Measurements from ENCODE around the gene FA2H.

FA2H gene

GRCh38 chr16:74695450-74696422 lies 78.9 kb downstream of the FA2H start:
- H3K4me3 ChIP-seq (ENCODE audit: low read depth, low read length), result peak overlapping the region; percentile 43
- POLR2A ChIA-PET, result interaction anchor here (0.6 kb wide), 1 partner anchor 29 kb away, joined by 3 read pairs; the partner anchor contains the start of gene RFWD3
- DNase-seq (ENCODE audit: low read depth, low spot score), result peak; percentile 70
- CTCF ChIA-PET, result interaction anchor here (1.0 to 8.8 kb wide), 4 partner anchors 11 to 415 kb away, joined by 3 to 68 read pairs (median 31); no protein-coding TSS in a partner anchor
- TF ChIP-seq CTCF (IDR thresholded peaks at IDR 0.05; ENCODE audit: insufficient read depth, low read length, missing control alignments), result no peak

GRCh38 chr16:74691093-74691855 lies 83.3 kb downstream of the FA2H start:
- no peak overlapping the region for H3K4me3 ChIP-seq (ENCODE audit: low read depth, low read length)
- no peak for TF ChIP-seq CTCF (IDR thresholded peaks at IDR 0.05; ENCODE audit: insufficient read depth, low read length, missing control alignments)
- POLR2A ChIA-PET, result no interaction called here
- no peak for DNase-seq (ENCODE audit: low read depth, low spot score)
- CTCF ChIA-PET, result interaction anchor here (0.6 to 0.9 kb wide), 2 partner anchors 10 to 11 kb away, joined by 3 read pairs; partner anchors contain the start of gene MLKL

GRCh38 chr16:74682556-74682955 lies 92.1 kb downstream of the FA2H start:
- no peak for TF ChIP-seq CTCF (IDR thresholded peaks at IDR 0.05; ENCODE audit: insufficient read depth, low read length, missing control alignments)
- CTCF ChIA-PET, result no interaction called here

GRCh38 chr16:74680681-74681080 lies 93.9 kb downstream of the FA2H start:
- no peak for DNase-seq (ENCODE audit: low read depth, low spot score)
- ChIA-PET POLR2A (no interaction called here), CTCF (interaction anchor here (1.1 kb wide), 1 partner anchor 11 kb away, joined by 3 read pairs; no protein-coding TSS in a partner anchor)
- TF ChIP-seq CTCF (IDR thresholded peaks at IDR 0.05; ENCODE audit: insufficient read depth, low read length, missing control alignments), result no peak
- H3K4me3 ChIP-seq (ENCODE audit: low read depth, low read length), result no peak overlapping the region

More at GRCh38 chr16:74682556-74682955, 92.1 kb downstream of the FA2H start:
- POLR2A ChIA-PET, result no interaction called here
- no peak overlapping the region for H3K4me3 ChIP-seq (ENCODE audit: low read depth, low read length)
- no peak for DNase-seq (ENCODE audit: low read depth, low spot score)

GRCh38 chr16:74679983-74680382 lies 94.6 kb downstream of the FA2H start:
- ChIA-PET POLR2A (no interaction called here), CTCF (interaction anchor here (1.1 kb wide), 1 partner anchor 12 kb away, joined by 3 read pairs; no protein-coding TSS in a partner anchor)
- TF ChIP-seq CTCF (IDR thresholded peaks at IDR 0.05; ENCODE audit: insufficient read depth, low read length, missing control alignments), result no peak
- no peak for DNase-seq (ENCODE audit: low read depth, low spot score)
- H3K4me3 ChIP-seq (ENCODE audit: low read depth, low read length), result no peak overlapping the region

GRCh38 chr16:74677868-74678267 lies 96.8 kb downstream of the FA2H start:
- H3K4me3 ChIP-seq (ENCODE audit: low read depth, low read length), result no peak overlapping the region
- TF ChIP-seq CTCF (IDR thresholded peaks at IDR 0.05; ENCODE audit: insufficient read depth, low read length, missing control alignments), result no peak
- no peak for DNase-seq (ENCODE audit: low read depth, low spot score)
- CTCF ChIA-PET, result no interaction called here
- POLR2A ChIA-PET, result no interaction called here

Data from AG04449 (cell line).